Breast epithelium (tissue), 3 donors: ENCODE data around the gene CFTR.

Experiments
- CTCF ChIP-seq, 3 donors: fragments of 450-650 bp; IDR thresholded peaks; one replicate each; pipeline ENCODE4 v1.5.1; 2016 to 2017; ENCODE audit warnings: antibody characterized with exemption in 3 of 3, mild to moderate bottlenecking in 3 of 3, moderate library complexity in 3 of 3
- POLR2A ChIP-seq: fragments of 450-650 bp; IDR thresholded peaks from one replicate; pipeline ENCODE4 v1.6.1; 2016; ENCODE audit warnings: antibody characterized with exemption, mild to moderate bottlenecking, moderate library complexity
- POLR2AphosphoS5 ChIP-seq, 3 donors: sonication (generic); formaldehyde crosslinking; IDR thresholded peaks; one replicate each; pipeline ENCODE4 v1.6.1; 2017; ENCODE audit warnings: antibody characterized with exemption in 3 of 3

- TF ChIP-seq POLR2AphosphoS5 (IDR thresholded peaks at IDR 0.05) (no peak), CTCF (IDR thresholded peaks at IDR 0.05) (no peak), POLR2A (no peak)
These were observed 68.2 kb downstream of the CFTR start for GRCh38 chr7:117548035-117548434.
